ENCODE data around the gene CD63. TPM values are rescaled to one million over a fixed set of nuclear protein-coding genes. Genes with fewer than 3 reads are reported as not detected.

The CD63 gene
- total and polyA plus RNA-seq, 2 of the 13 experiments (the other 11 are each of a cell fraction or from before 2014, with no cell fraction given): 234 to 277 TPM

DNA sequence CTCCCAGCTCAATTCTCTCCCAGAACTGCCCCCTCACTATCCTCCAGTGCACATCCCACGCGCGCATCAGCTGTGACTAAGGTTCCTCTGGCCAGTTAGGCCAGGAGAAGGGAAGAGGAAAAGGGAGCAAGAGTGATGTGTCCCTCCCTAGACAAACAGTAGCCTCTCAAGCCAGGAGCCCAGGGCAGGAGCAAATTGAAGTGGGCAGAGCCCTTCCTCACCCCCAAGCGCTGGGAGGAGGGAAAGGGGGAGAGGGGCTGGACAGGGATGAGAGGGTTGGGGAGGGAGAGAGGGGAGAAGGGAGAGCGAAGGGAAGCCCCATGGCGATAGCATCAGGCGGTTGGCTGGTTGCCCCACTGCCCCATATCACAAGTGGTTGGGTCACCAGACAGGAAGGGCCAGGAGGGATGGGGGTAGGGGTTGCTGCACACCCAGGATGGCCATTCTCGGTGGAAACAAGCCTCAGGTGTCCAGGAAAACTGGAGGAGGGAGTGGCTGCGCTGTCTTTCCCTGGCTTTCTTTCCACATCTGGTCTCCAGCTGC is 1.1 kb downstream of the CD63 start:
- Histone ChIP-seq H3K4me2 (ENCODE audit: low read depth, low read length) (peak overlapping the region; percentile 98), H2AFZ (ENCODE audit: low read length) (no peak overlapping the region), H3K9me3 (ENCODE audit: low read length) (no peaks in the 10 kb centered on the region), H3K36me3 (replicated peaks in 1 of 2; ENCODE audit: control insufficient read depth in 1 of 2, insufficient read depth in 2 of 2, low read length in 2 of 2) (peaks cover 10 to 25% of the 10 kb centered on the region in 2 experiments; a peak in 4 of 5 replicates), H3K9ac (ENCODE audit: insufficient read depth, low read depth, low read length) (peak overlapping the region; percentile 85), H3K27ac (ENCODE audit: extremely low read length, insufficient read depth, low read length) (peak overlapping the region; percentile 79), H3K4me3 (replicated peaks in 1 of 3; ENCODE audit: insufficient read depth in 1 of 3, low read depth in 2 of 3, low read length in 3 of 3) (peak overlapping the region; percentile 84 to 89 (median 84)), H4K20me1 (ENCODE audit: insufficient read depth, low read length) (0 out of 2 replicates have a peak, but pooled peaks cover 8% of the 10 kb centered on the region), H3K79me2 (ENCODE audit: insufficient read depth, low read length) (peaks cover 12% of the 10 kb centered on the region), H3K27me3 (ENCODE audit: control insufficient read depth in 1 of 2, insufficient read depth in 2 of 2, low read length in 2 of 2) (no peaks in the 10 kb centered on the region; a peak in 1 of 5 replicates), H3K4me1 (ENCODE audit: insufficient read depth, low read length) (peaks cover 53% of the 10 kb centered on the region)
- CTCF ChIA-PET (ENCODE audit: low intra/inter-chr PET ratio, low total read pairs): no interaction called here
- WGBS (ENCODE audit: low lambda C conversion rate): 38% methylated on average over 9 of the region's 9 CpGs
- intact Hi-C loops (cut with micrococcal nuclease; ENCODE audit: unreplicated experiment): loop anchor here (2.0 kb wide), 1 partner anchor 47 kb away; a partner anchor contains a TSS
- BruUV-seq (replicated peaks): TSS peak; percentile 52
- DNase-seq (ENCODE audit: low spot score): no peak
- no peak for FAIRE-seq
- ATAC-seq: 0 out of 3 replicates have a peak, but pooled peaks have one; percentile 0
- in situ Hi-C loops (cut with HindIII; ENCODE audit: extremely low pct_ligation_motif_present, low pct_unique_long_range_greater_than_20kb): no loop called here
- POLR2A ChIA-PET: no interaction called here
- TF ChIP-seq, protein P1, sequence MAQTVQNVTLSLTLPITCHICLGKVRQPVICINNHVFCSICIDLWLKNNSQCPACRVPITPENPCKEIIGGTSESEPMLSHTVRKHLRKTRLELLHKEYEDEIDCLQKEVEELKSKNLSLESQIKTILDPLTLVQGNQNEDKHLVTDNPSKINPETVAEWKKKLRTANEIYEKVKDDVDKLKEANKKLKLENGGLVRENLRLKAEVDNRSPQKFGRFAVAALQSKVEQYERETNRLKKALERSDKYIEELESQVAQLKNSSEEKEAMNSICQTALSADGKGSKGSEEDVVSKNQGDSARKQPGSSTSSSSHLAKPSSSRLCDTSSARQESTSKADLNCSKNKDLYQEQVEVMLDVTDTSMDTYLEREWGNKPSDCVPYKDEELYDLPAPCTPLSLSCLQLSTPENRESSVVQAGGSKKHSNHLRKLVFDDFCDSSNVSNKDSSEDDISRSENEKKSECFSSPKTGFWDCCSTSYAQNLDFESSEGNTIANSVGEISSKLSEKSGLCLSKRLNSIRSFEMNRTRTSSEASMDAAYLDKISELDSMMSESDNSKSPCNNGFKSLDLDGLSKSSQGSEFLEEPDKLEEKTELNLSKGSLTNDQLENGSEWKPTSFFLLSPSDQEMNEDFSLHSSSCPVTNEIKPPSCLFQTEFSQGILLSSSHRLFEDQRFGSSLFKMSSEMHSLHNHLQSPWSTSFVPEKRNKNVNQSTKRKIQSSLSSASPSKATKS (CRISPR knock-in tag; IDR thresholded peaks at IDR 0.05): no peak
- TF ChIP-seq MAZ (IDR thresholded peaks at IDR 0.05; ENCODE audit: borderline replicate concordance, low read depth, low read length): no peak
- peak; percentile 32; the same call in 1 of the 2 replicates for TF ChIP-seq MAZ (CRISPR knock-in tag; IDR thresholded peaks at IDR 0.05; ENCODE audit: low read depth)
- TF ChIP-seq ZNF138 (CRISPR knock-in tag; IDR thresholded peaks at IDR 0.05; ENCODE audit: low read depth): no peak
- TF ChIP-seq PTBP1 (IDR thresholded peaks at IDR 0.05; ENCODE audit: low read depth, low read length, poor library complexity, severe bottlenecking): no peak
- TF ChIP-seq ZNF670 (CRISPR knock-in tag; IDR thresholded peaks at IDR 0.05; ENCODE audit: borderline replicate concordance): no peak
- TF ChIP-seq, protein P2, sequence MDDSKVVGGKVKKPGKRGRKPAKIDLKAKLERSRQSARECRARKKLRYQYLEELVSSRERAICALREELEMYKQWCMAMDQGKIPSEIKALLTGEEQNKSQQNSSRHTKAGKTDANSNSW (CRISPR knock-in tag; IDR thresholded peaks at IDR 0.05; ENCODE audit: borderline replicate concordance): no peak
- TF ChIP-seq PCBP1 (IDR thresholded peaks at IDR 0.05; ENCODE audit: borderline replicate concordance, low read depth, low read length): peak; percentile 92
- TF ChIP-seq ZNF367 (CRISPR knock-in tag; IDR thresholded peaks at IDR 0.05; ENCODE audit: borderline replicate concordance): no peak
- TF ChIP-seq, protein P3, sequence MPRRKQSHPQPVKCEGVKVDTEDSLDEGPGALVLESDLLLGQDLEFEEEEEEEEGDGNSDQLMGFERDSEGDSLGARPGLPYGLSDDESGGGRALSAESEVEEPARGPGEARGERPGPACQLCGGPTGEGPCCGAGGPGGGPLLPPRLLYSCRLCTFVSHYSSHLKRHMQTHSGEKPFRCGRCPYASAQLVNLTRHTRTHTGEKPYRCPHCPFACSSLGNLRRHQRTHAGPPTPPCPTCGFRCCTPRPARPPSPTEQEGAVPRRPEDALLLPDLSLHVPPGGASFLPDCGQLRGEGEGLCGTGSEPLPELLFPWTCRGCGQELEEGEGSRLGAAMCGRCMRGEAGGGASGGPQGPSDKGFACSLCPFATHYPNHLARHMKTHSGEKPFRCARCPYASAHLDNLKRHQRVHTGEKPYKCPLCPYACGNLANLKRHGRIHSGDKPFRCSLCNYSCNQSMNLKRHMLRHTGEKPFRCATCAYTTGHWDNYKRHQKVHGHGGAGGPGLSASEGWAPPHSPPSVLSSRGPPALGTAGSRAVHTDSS (CRISPR knock-in tag; conservative IDR thresholded peaks at IDR 0.05): no peak
- no peak for TF ChIP-seq ZBTB20 (CRISPR knock-in tag; IDR thresholded peaks at IDR 0.05; ENCODE audit: borderline replicate concordance, low read depth)
- TF ChIP-seq, protein P4, sequence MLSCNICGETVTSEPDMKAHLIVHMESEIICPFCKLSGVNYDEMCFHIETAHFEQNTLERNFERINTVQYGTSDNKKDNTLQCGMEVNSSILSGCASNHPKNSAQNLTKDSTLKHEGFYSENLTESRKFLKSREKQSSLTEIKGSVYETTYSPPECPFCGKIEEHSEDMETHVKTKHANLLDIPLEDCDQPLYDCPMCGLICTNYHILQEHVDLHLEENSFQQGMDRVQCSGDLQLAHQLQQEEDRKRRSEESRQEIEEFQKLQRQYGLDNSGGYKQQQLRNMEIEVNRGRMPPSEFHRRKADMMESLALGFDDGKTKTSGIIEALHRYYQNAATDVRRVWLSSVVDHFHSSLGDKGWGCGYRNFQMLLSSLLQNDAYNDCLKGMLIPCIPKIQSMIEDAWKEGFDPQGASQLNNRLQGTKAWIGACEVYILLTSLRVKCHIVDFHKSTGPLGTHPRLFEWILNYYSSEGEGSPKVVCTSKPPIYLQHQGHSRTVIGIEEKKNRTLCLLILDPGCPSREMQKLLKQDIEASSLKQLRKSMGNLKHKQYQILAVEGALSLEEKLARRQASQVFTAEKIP (CRISPR knock-in tag; IDR thresholded peaks at IDR 0.05; ENCODE audit: borderline replicate concordance): no peak
- no peak for TF ChIP-seq MEIS2 (CRISPR knock-in tag; IDR thresholded peaks at IDR 0.05)

Measured in HepG2 (cell line).